H1 (cell line): ENCODE measurements around the gene ATP6V0E2. TPM values are rescaled to one million over a fixed set of nuclear protein-coding genes. Genes with fewer than 3 reads are reported as not detected.

ENCODE experiments used
- BCL11A ChIP-seq, 2 experiments: IDR thresholded peaks; one replicate each; pipeline ENCODE4 v1.6.1; 2011; ENCODE audit warnings: low read depth in 2 of 2, low read length in 2 of 2, mild to moderate bottlenecking in 2 of 2
- EGR1 ChIP-seq: IDR thresholded peaks from 2 replicates; pipeline ENCODE4 v1.6.1; 2011; ENCODE audit warnings: low read depth, low read length, borderline replicate concordance
- JUN ChIP-seq: IDR thresholded peaks from 2 replicates; pipeline ENCODE4 v1.6.1; 2011; ENCODE audit warnings: low read depth, mild to moderate bottlenecking, improper control_type of control experiment, low read length
- RFX5 ChIP-seq: IDR thresholded peaks from 2 replicates; pipeline ENCODE4 v1.6.1; 2011; ENCODE audit warnings: low read depth, low read length, improper control_type of control experiment, borderline replicate concordance
- SRF ChIP-seq: IDR thresholded peaks from 2 replicates; pipeline ENCODE4 v1.6.1; 2011; ENCODE audit warnings: mild to moderate bottlenecking, low read depth, low read length, moderate library complexity
- polyA plus RNA-seq, 7 experiments: library from polyadenylated mRNA; depleted of rRNA in 3 of 7; stranded (reverse) in 5 of 7; unstranded in 2 of 7; fragments of >200 nt in 5 of 7; fragments of 200-250 nt in 2 of 7; gene quantifications; 1 replicate in 5 of 7; 2 replicates in 1 of 7; 4 replicates in 1 of 7; pipeline versions ENCODE4 v1.2.1 to v1.2.3, GENCODE V29; 2011 to 2013; ENCODE audit warnings: missing spikeins in 2 of 7, mixed read lengths in 2 of 7
- total RNA-seq: library from RNA; stranded (reverse); fragmentation: NEBNext Ultra II Directional; extraction: Animal tissue kit (Norgen Biotek cat#: 25700); gene quantifications from 2 replicates; pipeline ENCODE4 v1.2.1, GENCODE V29; 2021

ATP6V0E2 gene
- total and polyA plus RNA-seq, 2 of the 8 experiments (the other 6 are each of a cell fraction or from before 2014, with no cell fraction given), result 26.1 to 47.9 TPM

DNA sequence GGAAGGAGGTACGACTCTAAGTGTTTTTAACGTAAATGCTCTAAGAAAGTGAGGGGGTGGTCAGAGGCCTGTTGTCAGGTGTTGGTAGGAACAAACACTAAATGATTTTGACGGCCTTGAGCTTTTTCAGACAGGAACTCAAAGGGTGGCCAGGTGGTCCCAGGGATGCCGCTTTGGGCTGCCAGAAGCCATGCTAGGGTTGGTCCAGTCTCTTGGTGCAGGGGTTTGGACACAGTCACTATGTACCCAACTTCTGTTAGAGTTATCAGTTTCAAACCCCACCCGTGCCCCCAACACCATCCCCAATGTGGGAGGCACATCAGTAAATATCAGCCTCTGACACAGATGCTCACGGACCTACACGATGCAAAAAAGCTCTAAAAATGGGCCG is 9.3 kb downstream of the ATP6V0E2 start (continued):
- no peak for TF ChIP-seq BCL11A (IDR thresholded peaks at IDR 0.05; ENCODE audit: low read depth in 2 of 2, low read length in 2 of 2)
- no peak for TF ChIP-seq EGR1
- TF ChIP-seq SRF, result no peak
- no peak for TF ChIP-seq JUN
- TF ChIP-seq RFX5, result no peak
